Vagina (tissue), 2 donors: ENCODE data around the gene EXOSC2. TPM values are rescaled to one million over a fixed set of nuclear protein-coding genes. Genes with fewer than 3 reads are reported as not detected.

Source experiments
- DNase-seq, 2 donors: peaks; one replicate each; pipeline ENCODE4 v3.0.0-alpha.2; 2017; ENCODE audit errors: extremely low spot score in 2 of 2
- H3K27ac ChIP-seq: fragments of 200-600 bp; sonication (generic); one replicate; pipeline ENCODE4 v1.5.1; 2019
- H3K27me3 ChIP-seq: fragments of 200-600 bp; sonication (generic); one replicate; pipeline ENCODE4 v1.5.1; 2019
- H3K36me3 ChIP-seq, 2 donors: fragments of 200-600 bp; sonication (generic); one replicate each; pipeline ENCODE4 v1.5.1; 2017 to 2019
- H3K4me1 ChIP-seq: fragments of 200-600 bp; sonication (generic); one replicate; pipeline ENCODE4 v1.5.1; 2019
- H3K4me3 ChIP-seq, 2 donors: fragments of 200-600 bp; sonication (generic); 1 replicate in 1 of 2; 2 replicates in 1 of 2; pipeline ENCODE4 v1.5.1; 2016 to 2019
- H3K9me3 ChIP-seq: fragments of 200-600 bp; sonication (generic); one replicate; pipeline ENCODE4 v1.5.1; 2019
- CTCF ChIP-seq, 3 experiments: fragments of 450-650 bp in 2 of 3; fragments of 200-600 bp in 1 of 3; sonication (generic) in 1 of 3; IDR thresholded peaks; one replicate each; pipeline ENCODE4 v1.5.1; 2017 to 2019; ENCODE audit warnings: antibody characterized with exemption in 3 of 3, mild to moderate bottlenecking in 2 of 3, moderate library complexity in 2 of 3
- POLR2A ChIP-seq, 2 donors: fragments of 450-650 bp; IDR thresholded peaks; one replicate each; pipeline ENCODE4 v1.6.1; 2017; ENCODE audit warnings: antibody characterized with exemption in 2 of 2, mild to moderate bottlenecking in 2 of 2, moderate library complexity in 2 of 2
- POLR2AphosphoS5 ChIP-seq, 2 donors: sonication (generic); formaldehyde crosslinking; IDR thresholded peaks; one replicate each; pipeline ENCODE4 v1.9.0; 2017; ENCODE audit warnings: antibody characterized with exemption in 2 of 2, mild to moderate bottlenecking in 2 of 2, low read depth in 1 of 2; ENCODE audit not compliant: insufficient read depth in 1 of 2
- intact Hi-C: fragments of 100-400 bp; cut with DNase I; formaldehyde crosslinking; loops from one replicate; pipeline ENCODE4 v1.15.1; 2023
- total RNA-seq: library from RNA; depleted of rRNA; stranded (reverse); fragments of >200 nt; gene quantifications from one replicate; pipeline ENCODE4 v1.2.3, GENCODE V29; 2016

Gene EXOSC2
- total RNA-seq, 1 donor from 2014 or later, result 13.5 TPM

- Histone ChIP-seq H3K27me3 (no peaks in the 10 kb centered on the region), H3K4me3 (no peak overlapping the region), H3K9me3 (no peaks in the 10 kb centered on the region), H3K4me1 (peaks cover 8% of the 10 kb centered on the region), H3K36me3 (no peaks in the 10 kb centered on the region), H3K27ac (no peak overlapping the region)
- intact Hi-C loops, result no loop called here
- TF ChIP-seq POLR2AphosphoS5 (IDR thresholded peaks at IDR 0.05; ENCODE audit: insufficient read depth in 1 of 2, low read depth in 1 of 2) (no peak), CTCF (IDR thresholded peaks at IDR 0.05) (no peak), POLR2A (IDR thresholded peaks at IDR 0.05) (no peak)
- DNase-seq, result no peak
Observed at GRCh38 chr9:130729145-130729544, 35.6 kb downstream of the EXOSC2 start.

- H3K9me3 ChIP-seq, result no peaks in the 10 kb centered on the region
- no peak for TF ChIP-seq POLR2A (IDR thresholded peaks at IDR 0.05)
- TF ChIP-seq POLR2AphosphoS5 (IDR thresholded peaks at IDR 0.05; ENCODE audit: insufficient read depth in 1 of 2, low read depth in 1 of 2), result no peak
- no peak for TF ChIP-seq CTCF (IDR thresholded peaks at IDR 0.05)
- no peak for DNase-seq
- no peak overlapping the region for H3K27ac ChIP-seq
- no peak overlapping the region for H3K4me3 ChIP-seq
- no peaks in the 10 kb centered on the region for H3K27me3 ChIP-seq
- intact Hi-C loops, result no loop called here
- no peaks in the 10 kb centered on the region for H3K36me3 ChIP-seq
- H3K4me1 ChIP-seq, result peaks cover 8% of the 10 kb centered on the region
Observed at GRCh38 chr9:130731355-130731754, 37.8 kb downstream of the EXOSC2 start.

GRCh38 chr9:130732136-130732535 is 38.6 kb downstream of the EXOSC2 start:
- no peak overlapping the region for H3K4me3 ChIP-seq
- no peaks in the 10 kb centered on the region for H3K9me3 ChIP-seq
- peaks cover 8% of the 10 kb centered on the region for H3K4me1 ChIP-seq
- TF ChIP-seq POLR2A (IDR thresholded peaks at IDR 0.05) (no peak), CTCF (IDR thresholded peaks at IDR 0.05) (no peak), POLR2AphosphoS5 (IDR thresholded peaks at IDR 0.05; ENCODE audit: insufficient read depth in 1 of 2, low read depth in 1 of 2) (no peak)
- no peak for DNase-seq
- no peaks in the 10 kb centered on the region for H3K27me3 ChIP-seq
- no peaks in the 10 kb centered on the region for H3K36me3 ChIP-seq
- intact Hi-C loops, result no loop called here
- H3K27ac ChIP-seq, result no peak overlapping the region

GRCh38 chr9:130732793-130733221 is 39.2 kb downstream of the EXOSC2 start:
- Histone ChIP-seq H3K4me1 (peaks cover 8% of the 10 kb centered on the region), H3K4me3 (no peak overlapping the region), H3K27ac (no peak overlapping the region), H3K36me3 (no peaks in the 10 kb centered on the region), H3K9me3 (no peaks in the 10 kb centered on the region), H3K27me3 (no peaks in the 10 kb centered on the region)
- DNase-seq, result no peak
- intact Hi-C loops, result no loop called here
- TF ChIP-seq POLR2A (IDR thresholded peaks at IDR 0.05) (no peak), POLR2AphosphoS5 (IDR thresholded peaks at IDR 0.05; ENCODE audit: insufficient read depth in 1 of 2, low read depth in 1 of 2) (no peak), CTCF (IDR thresholded peaks at IDR 0.05) (no peak)

- TF ChIP-seq POLR2AphosphoS5 (IDR thresholded peaks at IDR 0.05; ENCODE audit: insufficient read depth in 1 of 2, low read depth in 1 of 2) (no peak), CTCF (IDR thresholded peaks at IDR 0.05) (no peak), POLR2A (IDR thresholded peaks at IDR 0.05) (no peak)
- no peak overlapping the region for H3K4me3 ChIP-seq
- H3K9me3 ChIP-seq, result no peaks in the 10 kb centered on the region
- no peak overlapping the region for H3K27ac ChIP-seq
- intact Hi-C loops, result no loop called here
- H3K4me1 ChIP-seq, result peaks cover 8% of the 10 kb centered on the region
- H3K27me3 ChIP-seq, result no peaks in the 10 kb centered on the region
- no peaks in the 10 kb centered on the region for H3K36me3 ChIP-seq
- no peak for DNase-seq
Observed at GRCh38 chr9:130735566-130735965, 42.0 kb downstream of the EXOSC2 start.
